Nephron (organoid): ENCODE measurements around the gene NUDT8.

ENCODE experiments used
- H3K27ac Mint-ChIP-seq, 3 experiments: 2 replicates each; pipeline ENCODE4 v1.8.0; 2020; ENCODE audit warnings: mixed read lengths in 3 of 3, mild to moderate bottlenecking in 2 of 3, moderate library complexity in 1 of 3
- H3K27me3 Mint-ChIP-seq: 2 replicates; pipeline ENCODE4 v1.8.0; 2021; ENCODE audit warnings: low read depth, mild to moderate bottlenecking, moderate library complexity, mixed read lengths
- H3K36me3 Mint-ChIP-seq: 2 replicates; pipeline ENCODE4 v1.8.0; 2020; ENCODE audit warnings: low read depth, mixed read lengths
- H3K4me1 Mint-ChIP-seq: 2 replicates; pipeline ENCODE4 v1.8.0; 2020; ENCODE audit warnings: mixed read lengths
- H3K4me3 Mint-ChIP-seq, 3 experiments: 2 replicates each; pipeline ENCODE4 v1.8.0; 2020; ENCODE audit warnings: mild to moderate bottlenecking in 3 of 3, mixed read lengths in 3 of 3, moderate library complexity in 2 of 3
- H3K9me3 Mint-ChIP-seq: 2 replicates; pipeline ENCODE4 v1.8.0; 2020; ENCODE audit warnings: mixed read lengths
- CTCF ChIP-seq, 3 experiments: fragments of 200-600 bp; sonication (generic); IDR thresholded peaks; one replicate each; pipeline ENCODE4 v1.5.0; 2021; ENCODE audit warnings: antibody characterized with exemption in 3 of 3; ENCODE audit not compliant: unreplicated experiment in 3 of 3

NUDT8 gene

GRCh38 chr11:67616431-67617242, 13.1 kb downstream of the NUDT8 start:
- Mint-ChIP-seq H3K4me1 (peaks cover 31% of the 10 kb centered on the region), H3K36me3 (peaks cover 5% of the 10 kb centered on the region), H3K9me3 (no peaks in the 10 kb centered on the region), H3K27ac (no peak overlapping the region), H3K4me3 (peak overlapping the region in 2 of 3 experiments; percentile 1 to 9), H3K27me3 (peaks cover 10% of the 10 kb centered on the region)
- no peak for TF ChIP-seq CTCF (IDR thresholded peaks at IDR 0.05; ENCODE audit: unreplicated experiment in 3 of 3)

DNA sequence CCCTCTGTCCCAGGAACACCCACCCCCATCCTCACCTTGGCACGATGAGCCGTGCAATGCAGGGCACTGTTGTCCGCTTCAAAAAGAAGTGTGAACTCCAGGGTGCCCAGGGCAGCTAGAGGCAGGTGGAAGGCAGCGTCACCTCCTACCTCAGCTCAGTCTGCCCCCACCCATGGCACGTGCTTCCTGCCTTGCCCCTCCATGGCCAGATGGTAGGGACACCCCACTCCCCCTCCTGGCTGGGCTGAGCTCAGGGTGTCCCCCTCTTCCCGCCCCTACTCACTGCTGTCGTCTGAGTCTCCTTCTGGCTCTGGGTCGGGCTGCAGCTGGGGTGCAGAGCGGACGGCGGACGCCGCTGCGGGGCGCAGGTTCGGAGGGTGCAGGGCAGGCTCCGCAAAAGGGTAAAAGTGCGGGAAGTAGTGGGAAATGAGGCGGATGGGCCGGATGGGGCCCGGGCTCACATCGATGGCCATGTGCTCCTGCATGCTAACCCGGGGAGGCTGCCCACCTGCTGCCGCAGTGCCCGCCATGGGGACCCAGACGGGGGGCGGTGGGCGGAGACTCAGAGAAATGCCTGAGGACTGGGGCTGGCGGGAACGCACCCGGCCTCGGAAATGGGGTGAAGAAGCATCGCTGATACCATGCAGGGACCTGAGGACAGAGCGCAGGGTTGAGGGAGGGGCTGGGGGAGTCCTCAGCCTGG, 13.9 kb downstream of the NUDT8 start:
- Mint-ChIP-seq H3K4me3 (no peak overlapping the region), H3K27me3 (peaks cover 7% of the 10 kb centered on the region), H3K4me1 (peaks cover 23% of the 10 kb centered on the region), H3K9me3 (no peaks in the 10 kb centered on the region), H3K36me3 (peaks cover 5% of the 10 kb centered on the region), H3K27ac (no peak overlapping the region)
- no peak for TF ChIP-seq CTCF (IDR thresholded peaks at IDR 0.05; ENCODE audit: unreplicated experiment in 3 of 3)

DNA sequence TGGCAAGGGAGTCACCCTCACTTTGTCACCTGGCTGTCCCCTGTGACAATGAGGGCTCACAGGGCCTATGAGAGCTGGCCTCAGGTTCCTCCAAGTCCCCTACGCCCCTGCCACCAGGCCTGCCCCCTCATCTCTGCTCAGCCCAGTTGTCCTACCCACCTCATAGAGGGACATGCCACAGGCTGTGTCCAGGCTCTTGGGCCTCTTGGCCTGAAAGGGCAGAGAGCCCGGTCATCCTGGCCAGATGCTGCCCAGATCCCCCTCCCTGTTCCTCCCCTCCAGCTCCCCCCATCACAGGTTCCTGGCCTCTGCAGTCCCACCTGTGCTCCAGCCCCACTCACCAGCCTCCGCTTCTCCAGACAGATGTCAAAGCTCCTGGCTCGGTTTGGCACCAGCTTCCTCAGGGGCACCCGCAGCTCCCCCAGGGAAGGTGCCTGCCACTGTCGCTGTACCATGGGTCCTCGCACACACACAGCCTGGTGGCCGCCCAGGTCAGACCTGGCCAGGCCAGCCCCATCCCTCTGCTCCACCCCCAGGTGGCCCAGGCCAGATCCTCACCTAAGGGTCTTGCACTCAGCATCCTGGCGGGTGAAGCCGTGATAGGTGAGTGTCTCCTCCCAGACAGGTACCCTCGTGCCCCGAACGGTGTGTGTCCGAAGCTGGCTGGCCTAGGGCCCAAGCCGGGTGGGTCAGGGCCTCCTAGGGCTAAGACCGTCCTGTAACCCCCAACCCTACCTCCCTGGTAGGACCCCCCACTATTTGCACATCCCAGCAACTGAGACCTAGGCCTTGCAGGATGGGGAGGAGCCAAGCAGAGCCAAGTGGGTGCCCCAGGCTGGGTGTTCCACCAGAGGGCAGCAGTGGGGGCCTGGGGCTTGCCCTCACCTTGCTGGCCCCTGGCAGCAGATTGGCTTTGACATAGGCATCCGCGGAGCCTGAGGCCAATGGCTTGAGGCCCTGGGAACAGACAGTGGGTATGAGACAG, 14.7 kb downstream of the NUDT8 start:
- peak overlapping the region in 2 of 3 experiments; percentile 37 to 41 for H3K4me3 Mint-ChIP-seq
- TF ChIP-seq CTCF (IDR thresholded peaks at IDR 0.05; ENCODE audit: unreplicated experiment in 3 of 3) = peak in 2 of 3 experiments; percentile 25 to 33
- H3K27ac Mint-ChIP-seq = no peak overlapping the region
- peaks cover 7% of the 10 kb centered on the region for H3K27me3 Mint-ChIP-seq
- no peaks in the 10 kb centered on the region for H3K9me3 Mint-ChIP-seq
- peaks cover 18% of the 10 kb centered on the region for H3K4me1 Mint-ChIP-seq
- peaks cover 8% of the 10 kb centered on the region for H3K36me3 Mint-ChIP-seq

GRCh38 chr11:67613960-67614715, 15.6 kb downstream of the NUDT8 start:
- H3K4me1 Mint-ChIP-seq = peaks cover 12% of the 10 kb centered on the region
- H3K27ac Mint-ChIP-seq = peak overlapping the region in 1 of 3 experiments; percentile 29
- peaks cover 9% of the 10 kb centered on the region for H3K36me3 Mint-ChIP-seq
- peak; percentile 65 to 74 (median 66) for TF ChIP-seq CTCF (IDR thresholded peaks at IDR 0.05; ENCODE audit: unreplicated experiment in 3 of 3)
- peaks cover 7% of the 10 kb centered on the region for H3K27me3 Mint-ChIP-seq
- peak overlapping the region in 2 of 3 experiments; percentile 37 to 44 for H3K4me3 Mint-ChIP-seq
- H3K9me3 Mint-ChIP-seq = no peaks in the 10 kb centered on the region

GRCh38 chr11:67613313-67613959, 16.3 kb downstream of the NUDT8 start:
- Mint-ChIP-seq H3K27ac (peak overlapping the region in 1 of 3 experiments; percentile 29), H3K4me1 (peaks cover 12% of the 10 kb centered on the region)
- no peak for TF ChIP-seq CTCF (IDR thresholded peaks at IDR 0.05; ENCODE audit: unreplicated experiment in 3 of 3)

More at GRCh38 chr11:67613313-67613959, 16.3 kb downstream of the NUDT8 start:
- Mint-ChIP-seq H3K36me3 (peaks cover 13% of the 10 kb centered on the region), H3K27me3 (peaks cover 7% of the 10 kb centered on the region), H3K9me3 (no peaks in the 10 kb centered on the region), H3K4me3 (peak overlapping the region in 1 of 3 experiments; percentile 30)
